Gastroesophageal sphincter (tissue), 3 donors: ENCODE results near the gene TUBGCP6.

ENCODE experiments used
- EP300 ChIP-seq: sonication (generic); formaldehyde crosslinking; IDR thresholded peaks from one replicate; pipeline ENCODE4 v1.6.1; 2017; ENCODE audit warnings: antibody characterized with exemption, mild to moderate bottlenecking
- POLR2A ChIP-seq, 2 donors: fragments of 450-650 bp; IDR thresholded peaks; one replicate each; pipeline ENCODE4 v1.6.1; 2017; ENCODE audit warnings: antibody characterized with exemption in 2 of 2, mild to moderate bottlenecking in 2 of 2, moderate library complexity in 1 of 2
- POLR2AphosphoS5 ChIP-seq: sonication (generic); formaldehyde crosslinking; IDR thresholded peaks from one replicate; pipeline ENCODE4 v1.6.1; 2017; ENCODE audit warnings: antibody characterized with exemption
- TF ChIP-seq, protein P1 (sequence below), 4 experiments: fragments of 200-600 bp in 2 of 4; fragments of 450-650 bp in 2 of 4; sonication (generic) in 1 of 4; IDR thresholded peaks; one replicate each; pipeline ENCODE4 v1.5.1; 2017 to 2019; ENCODE audit warnings: antibody characterized with exemption in 4 of 4, mild to moderate bottlenecking in 2 of 4, moderate library complexity in 2 of 4

DNA sequence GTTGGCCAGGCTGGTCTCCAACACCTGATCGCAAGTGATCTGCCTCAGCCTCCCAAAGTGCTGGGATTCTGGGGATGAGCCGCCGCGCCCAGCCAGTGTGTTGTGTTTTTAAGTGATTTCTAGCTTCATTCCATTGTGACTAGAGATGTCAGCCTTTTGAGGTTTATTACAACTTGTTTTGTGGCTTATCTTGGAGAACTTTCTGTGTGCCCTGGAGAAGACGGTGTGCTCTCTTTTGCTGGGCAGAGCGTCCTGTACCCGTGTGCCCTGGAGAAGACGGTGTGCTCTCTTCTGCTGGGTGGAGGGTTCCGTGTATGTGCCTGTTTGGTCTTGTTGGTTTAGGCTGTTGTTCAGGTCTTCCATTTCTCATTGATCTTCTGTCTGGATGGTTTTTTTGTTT, 31.6 kb downstream of the TUBGCP6 start:
- TF ChIP-seq POLR2AphosphoS5 = no peak
- TF ChIP-seq EP300 = no peak
- TF ChIP-seq, protein P1, sequence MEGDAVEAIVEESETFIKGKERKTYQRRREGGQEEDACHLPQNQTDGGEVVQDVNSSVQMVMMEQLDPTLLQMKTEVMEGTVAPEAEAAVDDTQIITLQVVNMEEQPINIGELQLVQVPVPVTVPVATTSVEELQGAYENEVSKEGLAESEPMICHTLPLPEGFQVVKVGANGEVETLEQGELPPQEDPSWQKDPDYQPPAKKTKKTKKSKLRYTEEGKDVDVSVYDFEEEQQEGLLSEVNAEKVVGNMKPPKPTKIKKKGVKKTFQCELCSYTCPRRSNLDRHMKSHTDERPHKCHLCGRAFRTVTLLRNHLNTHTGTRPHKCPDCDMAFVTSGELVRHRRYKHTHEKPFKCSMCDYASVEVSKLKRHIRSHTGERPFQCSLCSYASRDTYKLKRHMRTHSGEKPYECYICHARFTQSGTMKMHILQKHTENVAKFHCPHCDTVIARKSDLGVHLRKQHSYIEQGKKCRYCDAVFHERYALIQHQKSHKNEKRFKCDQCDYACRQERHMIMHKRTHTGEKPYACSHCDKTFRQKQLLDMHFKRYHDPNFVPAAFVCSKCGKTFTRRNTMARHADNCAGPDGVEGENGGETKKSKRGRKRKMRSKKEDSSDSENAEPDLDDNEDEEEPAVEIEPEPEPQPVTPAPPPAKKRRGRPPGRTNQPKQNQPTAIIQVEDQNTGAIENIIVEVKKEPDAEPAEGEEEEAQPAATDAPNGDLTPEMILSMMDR (IDR thresholded peaks at IDR 0.05) = no peak
- TF ChIP-seq POLR2A (IDR thresholded peaks at IDR 0.05) = no peak
